ENCODE data around the gene PRSS2.

Gene PRSS2

GRCh38 chr7:142787034-142787768 is 16.4 kb downstream of the PRSS2 start:
- H3K4me1 ChIP-seq (ENCODE audit: control insufficient read depth, insufficient read depth, low read length) = no peaks in the 10 kb centered on the region
- no CpG with 5 or more reads among the region's 11 CpGs for WGBS (ENCODE audit: insufficient coverage, insufficient read length)
- no peaks in the 10 kb centered on the region for H3K27me3 ChIP-seq (ENCODE audit: control insufficient read depth, insufficient read depth, low read length)
- H3K36me3 ChIP-seq (ENCODE audit: control insufficient read depth, insufficient read depth, low read length) = no peaks in the 10 kb centered on the region
- DNase-seq (ENCODE audit: low read depth, low spot score) = no peak
- H3K27ac ChIP-seq (ENCODE audit: low read length) = no peak overlapping the region
- H3K4me3 ChIP-seq (ENCODE audit: low read length) = no peak overlapping the region
- H3K9me3 ChIP-seq (ENCODE audit: control insufficient read depth, insufficient read depth, low read length) = no peaks in the 10 kb centered on the region

GRCh38 chr7:142787783-142788182 is 17.0 kb downstream of the PRSS2 start:
- Histone ChIP-seq H3K27ac (ENCODE audit: low read length) (no peak overlapping the region), H3K9me3 (ENCODE audit: control insufficient read depth, insufficient read depth, low read length) (no peaks in the 10 kb centered on the region), H3K27me3 (ENCODE audit: control insufficient read depth, insufficient read depth, low read length) (no peaks in the 10 kb centered on the region), H3K4me1 (ENCODE audit: control insufficient read depth, insufficient read depth, low read length) (no peaks in the 10 kb centered on the region), H3K4me3 (ENCODE audit: low read length) (no peak overlapping the region), H3K36me3 (ENCODE audit: control insufficient read depth, insufficient read depth, low read length) (no peaks in the 10 kb centered on the region)
- no peak for DNase-seq (ENCODE audit: low read depth, low spot score)
- no CpG with 5 or more reads among the region's 6 CpGs for WGBS (ENCODE audit: insufficient coverage, insufficient read length)

GRCh38 chr7:142788303-142789289 is 17.8 kb downstream of the PRSS2 start:
- Histone ChIP-seq H3K36me3 (ENCODE audit: control insufficient read depth, insufficient read depth, low read length) (no peaks in the 10 kb centered on the region), H3K27ac (ENCODE audit: low read length) (no peak overlapping the region), H3K4me3 (ENCODE audit: low read length) (no peak overlapping the region), H3K27me3 (ENCODE audit: control insufficient read depth, insufficient read depth, low read length) (no peaks in the 10 kb centered on the region), H3K4me1 (ENCODE audit: control insufficient read depth, insufficient read depth, low read length) (no peaks in the 10 kb centered on the region), H3K9me3 (ENCODE audit: control insufficient read depth, insufficient read depth, low read length) (no peaks in the 10 kb centered on the region)
- WGBS (ENCODE audit: insufficient coverage, insufficient read length) = no CpG with 5 or more reads among the region's 10 CpGs
- DNase-seq (ENCODE audit: low read depth, low spot score) = no peak

GRCh38 chr7:142789441-142789840 is 18.7 kb downstream of the PRSS2 start:
- no peaks in the 10 kb centered on the region for H3K36me3 ChIP-seq (ENCODE audit: control insufficient read depth, insufficient read depth, low read length)
- no CpG with 5 or more reads among the region's 2 CpGs for WGBS (ENCODE audit: insufficient coverage, insufficient read length)
- H3K27me3 ChIP-seq (ENCODE audit: control insufficient read depth, insufficient read depth, low read length) = no peaks in the 10 kb centered on the region
- no peak overlapping the region for H3K27ac ChIP-seq (ENCODE audit: low read length)
- no peak overlapping the region for H3K4me3 ChIP-seq (ENCODE audit: low read length)
- no peaks in the 10 kb centered on the region for H3K9me3 ChIP-seq (ENCODE audit: control insufficient read depth, insufficient read depth, low read length)
- no peak for DNase-seq (ENCODE audit: low read depth, low spot score)
- no peaks in the 10 kb centered on the region; the same call in 1 of the 2 replicates for H3K4me1 ChIP-seq (ENCODE audit: control insufficient read depth, insufficient read depth, low read length)

- H3K27me3 ChIP-seq (ENCODE audit: control insufficient read depth, insufficient read depth, low read length) = no peaks in the 10 kb centered on the region
- WGBS (ENCODE audit: insufficient coverage, insufficient read length) = no CpG with 5 or more reads among the region's 3 CpGs
- H3K36me3 ChIP-seq (ENCODE audit: control insufficient read depth, insufficient read depth, low read length) = no peaks in the 10 kb centered on the region
- H3K4me1 ChIP-seq (ENCODE audit: control insufficient read depth, insufficient read depth, low read length) = peaks cover 2% of the 10 kb centered on the region; the same call in 1 of the 2 replicates
- H3K4me3 ChIP-seq (ENCODE audit: low read length) = no peak overlapping the region
- no peak overlapping the region for H3K27ac ChIP-seq (ENCODE audit: low read length)
- DNase-seq (ENCODE audit: low read depth, low spot score) = no peak
- no peaks in the 10 kb centered on the region for H3K9me3 ChIP-seq (ENCODE audit: control insufficient read depth, insufficient read depth, low read length)
These were observed 19.3 kb downstream of the PRSS2 start for GRCh38 chr7:142790056-142790455.

GRCh38 chr7:142790555-142790954 is 19.8 kb downstream of the PRSS2 start:
- H3K27me3 ChIP-seq (ENCODE audit: control insufficient read depth, insufficient read depth, low read length) = no peaks in the 10 kb centered on the region
- no peak overlapping the region for H3K4me3 ChIP-seq (ENCODE audit: low read length)
- no peaks in the 10 kb centered on the region for H3K9me3 ChIP-seq (ENCODE audit: control insufficient read depth, insufficient read depth, low read length)
- H3K4me1 ChIP-seq (ENCODE audit: control insufficient read depth, insufficient read depth, low read length) = peaks cover 2% of the 10 kb centered on the region; the same call in 1 of the 2 replicates
- no CpG with 5 or more reads among the region's 1 CpG for WGBS (ENCODE audit: insufficient coverage, insufficient read length)
- H3K27ac ChIP-seq (ENCODE audit: low read length) = no peak overlapping the region
- no peak for DNase-seq (ENCODE audit: low read depth, low spot score)
- H3K36me3 ChIP-seq (ENCODE audit: control insufficient read depth, insufficient read depth, low read length) = no peaks in the 10 kb centered on the region

- Histone ChIP-seq H3K27ac (ENCODE audit: low read length) (no peak overlapping the region), H3K4me3 (ENCODE audit: low read length) (no peak overlapping the region), H3K36me3 (ENCODE audit: control insufficient read depth, insufficient read depth, low read length) (no peaks in the 10 kb centered on the region), H3K4me1 (ENCODE audit: control insufficient read depth, insufficient read depth, low read length) (peaks cover 4% of the 10 kb centered on the region; the same call in 1 of the 2 replicates), H3K27me3 (ENCODE audit: control insufficient read depth, insufficient read depth, low read length) (peaks cover 5% of the 10 kb centered on the region; the same call in 1 of the 2 replicates), H3K9me3 (ENCODE audit: control insufficient read depth, insufficient read depth, low read length) (no peaks in the 10 kb centered on the region)
- WGBS (ENCODE audit: insufficient coverage, insufficient read length) = no CpG with 5 or more reads among the region's 7 CpGs
- DNase-seq (ENCODE audit: low read depth, low spot score) = no peak
These were observed 20.7 kb downstream of the PRSS2 start for GRCh38 chr7:142791502-142791901.

- no peaks in the 10 kb centered on the region for H3K36me3 ChIP-seq (ENCODE audit: control insufficient read depth, insufficient read depth, low read length)
- DNase-seq (ENCODE audit: low read depth, low spot score) = no peak
- peaks cover 4% of the 10 kb centered on the region; the same call in 1 of the 2 replicates for H3K4me1 ChIP-seq (ENCODE audit: control insufficient read depth, insufficient read depth, low read length)
- H3K4me3 ChIP-seq (ENCODE audit: low read length) = no peak overlapping the region
- peaks cover 5% of the 10 kb centered on the region; the same call in 1 of the 2 replicates for H3K27me3 ChIP-seq (ENCODE audit: control insufficient read depth, insufficient read depth, low read length)
- H3K27ac ChIP-seq (ENCODE audit: low read length) = no peak overlapping the region
- WGBS (ENCODE audit: insufficient coverage, insufficient read length) = no CpG with 5 or more reads among the region's 1 CpG
- no peaks in the 10 kb centered on the region for H3K9me3 ChIP-seq (ENCODE audit: control insufficient read depth, insufficient read depth, low read length)
These were observed 21.4 kb downstream of the PRSS2 start for GRCh38 chr7:142792129-142792528.

GRCh38 chr7:142792593-142792992 is 21.8 kb downstream of the PRSS2 start:
- DNase-seq (ENCODE audit: low read depth, low spot score) = no peak
- H3K27me3 ChIP-seq (ENCODE audit: control insufficient read depth, insufficient read depth, low read length) = peaks cover 6% of the 10 kb centered on the region; the same call in 1 of the 2 replicates

GRCh38 chr7:142793156-142793555 is 22.4 kb downstream of the PRSS2 start:
- DNase-seq (ENCODE audit: low read depth, low spot score) = no peak
- H3K27ac ChIP-seq (ENCODE audit: low read length) = no peak overlapping the region
- H3K4me1 ChIP-seq (ENCODE audit: control insufficient read depth, insufficient read depth, low read length) = peaks cover 4% of the 10 kb centered on the region; the same call in 1 of the 2 replicates
- no peaks in the 10 kb centered on the region for H3K9me3 ChIP-seq (ENCODE audit: control insufficient read depth, insufficient read depth, low read length)
- H3K36me3 ChIP-seq (ENCODE audit: control insufficient read depth, insufficient read depth, low read length) = no peaks in the 10 kb centered on the region
- H3K4me3 ChIP-seq (ENCODE audit: low read length) = no peak overlapping the region
- WGBS (ENCODE audit: insufficient coverage, insufficient read length) = no CpG with 5 or more reads among the region's 5 CpGs
- H3K27me3 ChIP-seq (ENCODE audit: control insufficient read depth, insufficient read depth, low read length) = peaks cover 12% of the 10 kb centered on the region; the same call in 1 of the 2 replicates

More at GRCh38 chr7:142792593-142792992, 21.8 kb downstream of the PRSS2 start:
- no peak overlapping the region for H3K27ac ChIP-seq (ENCODE audit: low read length)
- H3K4me1 ChIP-seq (ENCODE audit: control insufficient read depth, insufficient read depth, low read length) = peaks cover 4% of the 10 kb centered on the region; the same call in 1 of the 2 replicates
- H3K4me3 ChIP-seq (ENCODE audit: low read length) = no peak overlapping the region
- WGBS (ENCODE audit: insufficient coverage, insufficient read length) = no CpG with 5 or more reads among the region's 2 CpGs
- H3K9me3 ChIP-seq (ENCODE audit: control insufficient read depth, insufficient read depth, low read length) = no peaks in the 10 kb centered on the region
- H3K36me3 ChIP-seq (ENCODE audit: control insufficient read depth, insufficient read depth, low read length) = no peaks in the 10 kb centered on the region
